GM12873 (cell line): ENCODE data around the gene TSPAN5.

ENCODE experiments used
- CTCF ChIP-seq: IDR thresholded peaks from 2 replicates; pipeline ENCODE4 v1.5.1; 2012; ENCODE audit warnings: low read depth, mild to moderate bottlenecking, moderate library complexity, low read length, control low read depth; ENCODE audit not compliant: insufficient read depth; ENCODE audit errors: missing control alignments

Gene TSPAN5

DNA sequence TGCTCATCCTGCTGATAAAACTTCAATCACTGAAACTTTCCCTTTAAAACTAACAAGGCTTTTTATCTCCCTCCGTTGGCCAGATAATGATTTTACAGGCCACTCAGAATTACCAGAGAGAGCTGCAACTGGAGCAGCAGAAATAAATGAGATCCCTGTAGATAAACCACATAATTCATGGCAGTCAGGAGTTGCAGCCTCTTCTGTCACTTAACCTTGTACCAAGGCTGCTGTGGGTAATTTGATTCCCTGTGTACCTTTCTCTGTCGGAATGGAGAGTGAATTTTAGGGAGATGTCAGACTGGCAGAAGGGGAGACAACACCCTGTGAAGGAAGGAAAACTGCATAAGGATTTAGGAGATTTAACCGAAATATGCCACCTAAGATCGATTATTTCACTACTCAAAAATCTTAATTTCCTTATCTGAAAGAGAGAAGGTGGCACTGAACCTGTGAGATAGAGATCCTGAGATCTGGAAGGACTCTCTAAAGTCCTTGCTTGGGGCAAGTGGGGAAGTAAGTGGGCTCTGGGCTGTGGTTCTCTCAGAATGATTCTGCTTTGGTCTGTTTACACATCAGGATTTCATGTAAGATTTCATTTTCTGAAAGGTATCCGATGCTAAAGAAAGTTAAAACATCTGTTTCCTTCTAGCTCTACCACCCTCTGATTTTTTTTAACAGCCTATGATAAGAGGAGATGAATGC, 14.3 kb upstream of the TSPAN5 start:
- TF ChIP-seq CTCF: no peak

GRCh38 chr4:98671131-98671530, 12.7 kb upstream of the TSPAN5 start:
- no peak for TF ChIP-seq CTCF

GRCh38 chr4:98670186-98670585, 11.8 kb upstream of the TSPAN5 start:
- TF ChIP-seq CTCF: no peak

- no peak for TF ChIP-seq CTCF
Observed at GRCh38 chr4:98669577-98669976, 11.2 kb upstream of the TSPAN5 start.

GRCh38 chr4:98664959-98665358, 6.5 kb upstream of the TSPAN5 start:
- TF ChIP-seq CTCF: no peak

- TF ChIP-seq CTCF: no peak
Observed at GRCh38 chr4:98663226-98664006, 5.0 kb upstream of the TSPAN5 start.

- no peak for TF ChIP-seq CTCF
Observed at GRCh38 chr4:98662626-98663225, 4.3 kb upstream of the TSPAN5 start.
